ENCODE data around the gene DHRS7.
A peak's percentile ranks its signal among the peaks of the same experiment; 100 is the strongest.

The DHRS7 gene

GRCh38 chr14:60164712-60165546 is at the start of gene DHRS7:
TSS of gene DHRS7 (minus strand) at chr14:60165398. CDS start at chr14:60165309, 89 bp downstream.
- peak; percentile 96 for FAIRE-seq

GRCh38 chr14:60214415-60215126 is 49.4 kb upstream of the DHRS7 start:
- FAIRE-seq (no peak), DNase-seq (ENCODE audit: low spot score) (no peak)

More at GRCh38 chr14:60164712-60165546, at the start of gene DHRS7:
- DNase-seq (ENCODE audit: low spot score), result peak; percentile 97

DNA sequence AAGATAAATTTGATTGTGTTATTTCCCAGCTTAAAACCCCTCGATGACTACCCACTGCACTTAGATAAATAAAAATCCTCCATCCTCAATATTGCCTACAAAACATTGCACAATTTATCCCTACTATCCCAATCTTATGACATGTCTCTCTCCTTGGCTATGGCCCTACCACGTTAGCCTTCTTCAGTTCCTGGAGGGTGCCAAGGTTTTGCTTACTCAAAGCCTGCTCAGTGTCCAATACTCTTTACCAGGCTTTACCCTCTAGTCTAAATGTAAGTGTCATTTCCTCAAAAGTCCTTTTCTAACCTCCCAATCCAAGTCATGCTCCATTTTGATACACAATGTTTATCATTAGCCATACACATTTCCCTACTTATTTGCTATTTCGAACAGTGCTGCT is 48.8 kb upstream of the DHRS7 start:
- no peak for DNase-seq (ENCODE audit: low spot score)
- FAIRE-seq, result peak; percentile 70

GRCh38 chr14:60212503-60213371 is 47.5 kb upstream of the DHRS7 start:
- FAIRE-seq (peak; percentile 9), DNase-seq (ENCODE audit: low spot score) (no peak)

DNA sequence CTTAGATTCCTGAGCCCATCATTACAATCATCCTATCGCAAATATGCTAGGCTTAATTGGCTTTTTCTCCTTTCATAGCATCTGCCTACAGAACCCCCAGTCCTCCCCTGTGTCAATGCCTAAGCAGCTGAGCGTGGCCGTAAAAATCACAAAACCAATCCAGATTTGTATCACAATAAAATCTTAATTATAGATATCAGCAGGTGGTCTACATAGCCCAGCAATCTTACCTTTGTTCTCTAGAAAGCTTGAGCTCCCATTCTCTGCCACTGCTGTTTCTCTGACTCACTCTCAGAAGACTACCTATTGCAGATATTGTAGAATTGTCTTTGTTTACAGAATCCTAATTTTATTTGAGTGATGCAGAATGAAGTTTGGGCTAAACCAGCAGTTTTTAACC is 46.0 kb upstream of the DHRS7 start:
- FAIRE-seq (no peak), DNase-seq (ENCODE audit: low spot score) (no peak)

DNA sequence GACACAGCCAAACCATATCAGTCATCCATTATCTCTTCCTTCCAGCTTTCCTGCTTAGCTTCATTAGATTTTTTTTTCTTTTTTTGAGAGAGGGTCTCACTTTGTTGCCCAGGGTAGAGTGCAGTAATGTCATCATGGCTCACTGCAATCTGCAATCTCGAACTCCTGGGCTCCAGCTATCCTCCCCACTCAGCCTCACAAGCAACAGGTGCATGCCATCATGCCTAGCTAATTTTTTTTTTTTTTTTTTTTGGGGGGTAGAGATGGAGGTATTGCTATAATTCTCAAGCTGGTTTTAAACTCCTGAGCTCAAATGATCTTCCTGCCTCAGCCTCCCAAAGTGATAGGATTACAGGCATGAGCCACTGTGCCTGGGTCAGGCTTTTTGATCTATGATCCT is 45.5 kb upstream of the DHRS7 start:
- FAIRE-seq (no peak), DNase-seq (ENCODE audit: low spot score) (no peak)

DNA sequence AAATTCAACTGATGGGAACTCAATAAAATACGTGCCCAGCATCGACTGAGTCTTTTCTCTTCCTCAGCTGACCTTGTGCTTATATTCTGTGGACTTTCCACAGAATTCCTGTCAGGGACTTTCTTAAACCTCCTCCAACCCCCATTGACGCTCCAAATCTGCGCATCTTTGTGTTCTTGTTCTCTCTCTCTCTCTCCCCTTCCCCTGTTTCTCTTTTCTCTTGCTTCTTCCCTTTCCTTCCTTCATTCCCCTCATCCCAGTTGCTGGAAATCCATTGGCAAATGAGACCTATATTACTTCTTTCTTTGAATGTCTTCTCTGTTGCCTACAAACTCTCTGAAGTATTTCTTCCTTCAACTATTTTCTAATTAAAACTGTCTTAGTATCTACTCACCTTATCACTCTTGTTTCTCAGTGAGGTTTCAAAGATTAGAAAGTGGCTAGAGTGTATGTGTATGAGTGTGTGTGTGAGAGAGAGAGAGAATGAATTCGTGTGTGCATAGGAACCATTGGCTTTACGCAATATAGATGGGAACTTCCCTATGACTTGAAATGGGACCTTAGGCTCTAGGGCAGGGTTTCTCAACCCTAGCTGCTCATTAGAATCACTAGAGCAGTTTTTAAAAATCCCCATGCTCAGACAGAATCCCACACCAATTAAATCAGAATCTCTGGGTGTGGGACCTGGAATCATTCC is 41.8 kb upstream of the DHRS7 start:
- no peak for DNase-seq (ENCODE audit: low spot score)
- no peak for FAIRE-seq

DNA sequence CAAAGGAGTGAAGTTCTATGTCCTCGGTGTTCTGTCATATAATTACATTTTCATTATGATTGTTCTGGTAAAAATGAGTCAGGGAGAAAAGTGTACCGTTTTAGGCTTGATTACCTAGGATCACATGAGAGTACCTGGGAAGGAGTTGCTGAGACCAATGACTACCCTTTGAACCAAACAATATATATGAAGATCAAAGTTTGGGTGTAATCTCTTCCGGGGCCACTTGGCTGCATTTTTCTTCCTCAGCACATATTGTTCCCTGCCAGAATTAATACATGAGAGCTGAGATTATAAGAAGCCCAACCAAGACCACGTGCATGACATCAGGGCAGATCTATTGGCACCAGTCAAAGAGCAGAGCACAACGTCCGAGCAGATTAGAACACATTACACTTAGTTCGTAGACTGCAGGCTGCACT is 41.1 kb upstream of the DHRS7 start:
- DNase-seq (ENCODE audit: low spot score), result no peak
- peak; percentile 40 for FAIRE-seq

GRCh38 chr14:60204843-60205774 is 39.9 kb upstream of the DHRS7 start:
- DNase-seq (ENCODE audit: low spot score) (no peak), FAIRE-seq (peak; percentile 87)

GRCh38 chr14:60204104-60204842 is 39.1 kb upstream of the DHRS7 start:
- FAIRE-seq (peak; percentile 77), DNase-seq (ENCODE audit: low spot score) (no peak)

GRCh38 chr14:60199321-60199720 is 34.1 kb upstream of the DHRS7 start:
- FAIRE-seq (peak; percentile 20), DNase-seq (ENCODE audit: low spot score) (no peak)

GRCh38 chr14:60197629-60198303 is 32.6 kb upstream of the DHRS7 start:
- no peak for DNase-seq (ENCODE audit: low spot score)
- no peak for FAIRE-seq

DNA sequence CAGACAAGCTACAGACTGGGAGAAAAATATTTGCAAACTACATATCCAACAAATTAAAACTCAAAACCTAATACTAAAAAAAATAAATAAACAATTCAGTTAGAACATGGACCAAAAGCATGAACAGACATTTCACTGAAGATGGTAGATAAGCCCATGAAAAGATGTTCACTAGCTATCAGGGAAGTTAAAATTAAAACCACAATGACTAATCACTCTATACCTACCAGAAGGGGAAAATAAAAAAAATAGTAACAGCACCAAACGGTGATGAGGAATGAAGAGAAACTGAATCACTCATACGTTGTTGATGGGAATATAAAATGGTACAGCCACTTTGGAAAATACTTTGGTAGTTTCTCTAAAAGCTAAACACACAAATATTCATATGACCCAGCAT is 31.1 kb upstream of the DHRS7 start:
- no peak for FAIRE-seq
- no peak for DNase-seq (ENCODE audit: low spot score)

DNA sequence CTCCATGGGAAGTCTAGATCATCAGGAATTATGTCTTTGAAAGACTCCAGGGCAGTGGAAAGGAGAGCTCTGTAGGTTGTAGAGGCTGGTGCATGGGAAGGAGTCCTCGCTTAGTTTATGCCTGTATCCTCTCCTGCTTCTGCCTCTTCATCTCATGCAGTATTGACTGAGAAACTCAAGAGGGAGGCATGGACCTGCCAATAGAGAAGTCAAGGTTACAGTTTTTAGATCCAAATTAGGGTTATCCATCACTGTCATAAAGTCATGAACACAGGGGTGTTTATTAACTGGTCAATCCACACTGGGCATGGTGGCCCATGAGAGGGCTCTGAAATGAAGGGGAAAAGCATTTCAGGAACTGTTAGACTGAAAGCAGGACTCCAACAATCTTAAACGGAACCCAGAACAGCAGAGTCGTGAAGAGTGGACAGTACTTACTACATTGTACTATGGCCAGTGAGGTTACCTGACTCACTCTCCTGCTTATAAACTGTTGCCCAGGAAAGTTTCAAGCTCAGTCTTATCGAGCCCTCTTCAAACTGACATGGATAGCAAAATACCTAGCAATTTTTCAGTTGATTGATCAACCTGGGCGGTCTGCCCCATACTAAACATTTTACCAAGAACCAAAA is 30.1 kb upstream of the DHRS7 start:
- FAIRE-seq (peak; percentile 13), DNase-seq (ENCODE audit: low spot score) (no peak)

- DNase-seq (ENCODE audit: low spot score) (no peak), FAIRE-seq (peak; percentile 23)
These were observed 25.0 kb upstream of the DHRS7 start for GRCh38 chr14:60189923-60190840.

GRCh38 chr14:60188696-60189095 is 23.5 kb upstream of the DHRS7 start:
- FAIRE-seq (peak; percentile 17), DNase-seq (ENCODE audit: low spot score) (no peak)

- DNase-seq (ENCODE audit: low spot score) (no peak), FAIRE-seq (peak; percentile 58)
These were observed 22.9 kb upstream of the DHRS7 start for GRCh38 chr14:60188115-60188514.

All from urothelium cell line (cell line).